H1 (cell line): ENCODE measurements around the gene TNNI3. TPM values are rescaled to one million over a fixed set of nuclear protein-coding genes. Genes with fewer than 3 reads are reported as not detected.

ENCODE experiments used
- ASH2L ChIP-seq: fragments of 200-600, 300-600 bp; sonication (generic); IDR thresholded peaks from one replicate; pipeline ENCODE4 v1.7.1; 2017; ENCODE audit warnings: low read length
- BCL11A ChIP-seq, 2 experiments: IDR thresholded peaks; one replicate each; pipeline ENCODE4 v1.6.1; 2011; ENCODE audit warnings: low read depth in 2 of 2, low read length in 2 of 2, mild to moderate bottlenecking in 2 of 2
- CBX5 ChIP-seq: fragments of 300-800, 300-1000 bp; sonication (generic); IDR thresholded peaks from 2 replicates; pipeline ENCODE4 v1.7.1; 2016; ENCODE audit warnings: antibody characterized with exemption, low read length, low read depth
- CHD1 ChIP-seq: IDR thresholded peaks from 2 replicates; pipeline ENCODE4 v1.6.1; 2012; ENCODE audit warnings: low read depth, low read length, improper control_type of control experiment
- EZH2 ChIP-seq: fragments of 200-600 bp; sonication (generic); IDR thresholded peaks from 2 replicates; pipeline ENCODE4 v1.7.1; 2012; ENCODE audit warnings: low read depth, mild to moderate bottlenecking, moderate library complexity, low read length, inconsistent platforms; ENCODE audit not compliant: severe bottlenecking
- GABPA ChIP-seq: IDR thresholded peaks from 2 replicates; pipeline ENCODE4 v1.6.1; 2011; ENCODE audit warnings: mild to moderate bottlenecking, low read length, moderate library complexity, borderline replicate concordance; ENCODE audit not compliant: insufficient read depth
- GTF2F1 ChIP-seq: IDR thresholded peaks from 2 replicates; pipeline ENCODE4 v1.6.1; 2012; ENCODE audit warnings: low read depth, low read length, improper control_type of control experiment, borderline replicate concordance
- NRF1 ChIP-seq: IDR thresholded peaks from 2 replicates; pipeline ENCODE4 v1.6.1; 2011; ENCODE audit warnings: mild to moderate bottlenecking, low read depth, low read length, improper control_type of control experiment
- PHF8 ChIP-seq: fragments of 200-600 bp; sonication (generic); conservative IDR thresholded peaks from 2 replicates; pipeline ENCODE4 v1.7.1; 2012; ENCODE audit warnings: low read depth, mild to moderate bottlenecking, inconsistent platforms, low read length, moderate library complexity
- RAD21 ChIP-seq, 2 experiments: IDR thresholded peaks in 1 of 2; conservative IDR thresholded peaks in 1 of 2; 2 replicates each; pipeline ENCODE4 v1.6.1; 2011; ENCODE audit warnings: low read depth in 2 of 2, low read length in 2 of 2, improper control_type of control experiment in 1 of 2, inconsistent platforms in 1 of 2, mild to moderate bottlenecking in 1 of 2, moderate library complexity in 1 of 2
- SP1 ChIP-seq: IDR thresholded peaks from 2 replicates; pipeline ENCODE4 v1.6.1; 2011; ENCODE audit warnings: low read depth, low read length
- TAF7 ChIP-seq: optimal IDR thresholded peaks from 2 replicates; pipeline ENCODE3; 2011; ENCODE audit warnings: low read depth, mild to moderate bottlenecking, inconsistent platforms, low read length, moderate library complexity, borderline replicate concordance
- polyA plus RNA-seq, 7 experiments: library from polyadenylated mRNA; depleted of rRNA in 3 of 7; stranded (reverse) in 5 of 7; unstranded in 2 of 7; fragments of >200 nt in 5 of 7; fragments of 200-250 nt in 2 of 7; gene quantifications; 1 replicate in 5 of 7; 2 replicates in 1 of 7; 4 replicates in 1 of 7; pipeline versions ENCODE4 v1.2.1 to v1.2.3, GENCODE V29; 2011 to 2013; ENCODE audit warnings: missing spikeins in 2 of 7, mixed read lengths in 2 of 7
- total RNA-seq: library from RNA; stranded (reverse); fragmentation: NEBNext Ultra II Directional; extraction: Animal tissue kit (Norgen Biotek cat#: 25700); gene quantifications from 2 replicates; pipeline ENCODE4 v1.2.1, GENCODE V29; 2021
- TF ChIP-seq, protein P1 (sequence below): IDR thresholded peaks from 2 replicates; pipeline ENCODE4 v1.6.1; 2012; ENCODE audit warnings: inconsistent platforms
- TF ChIP-seq, protein P2 (sequence below), 3 experiments: IDR thresholded peaks; 1 replicate in 2 of 3; 2 replicates in 1 of 3; pipeline versions ENCODE4 v1.5.1 to v1.6.1; 2011; ENCODE audit warnings: low read length in 3 of 3, mild to moderate bottlenecking in 3 of 3, inconsistent platforms in 2 of 3, low read depth in 1 of 3, moderate library complexity in 1 of 3; ENCODE audit not compliant: insufficient read depth in 1 of 3; ENCODE audit errors: control extremely low read depth in 1 of 3
- TF ChIP-seq, protein P3 (sequence below): IDR thresholded peaks from 2 replicates; pipeline ENCODE4 v1.6.1; 2012; ENCODE audit warnings: inconsistent platforms

Gene TNNI3
- total and polyA plus RNA-seq, 2 of the 8 experiments (the other 6 are each of a cell fraction or from before 2014, with no cell fraction given), result 16.9 to 56.0 TPM

DNA sequence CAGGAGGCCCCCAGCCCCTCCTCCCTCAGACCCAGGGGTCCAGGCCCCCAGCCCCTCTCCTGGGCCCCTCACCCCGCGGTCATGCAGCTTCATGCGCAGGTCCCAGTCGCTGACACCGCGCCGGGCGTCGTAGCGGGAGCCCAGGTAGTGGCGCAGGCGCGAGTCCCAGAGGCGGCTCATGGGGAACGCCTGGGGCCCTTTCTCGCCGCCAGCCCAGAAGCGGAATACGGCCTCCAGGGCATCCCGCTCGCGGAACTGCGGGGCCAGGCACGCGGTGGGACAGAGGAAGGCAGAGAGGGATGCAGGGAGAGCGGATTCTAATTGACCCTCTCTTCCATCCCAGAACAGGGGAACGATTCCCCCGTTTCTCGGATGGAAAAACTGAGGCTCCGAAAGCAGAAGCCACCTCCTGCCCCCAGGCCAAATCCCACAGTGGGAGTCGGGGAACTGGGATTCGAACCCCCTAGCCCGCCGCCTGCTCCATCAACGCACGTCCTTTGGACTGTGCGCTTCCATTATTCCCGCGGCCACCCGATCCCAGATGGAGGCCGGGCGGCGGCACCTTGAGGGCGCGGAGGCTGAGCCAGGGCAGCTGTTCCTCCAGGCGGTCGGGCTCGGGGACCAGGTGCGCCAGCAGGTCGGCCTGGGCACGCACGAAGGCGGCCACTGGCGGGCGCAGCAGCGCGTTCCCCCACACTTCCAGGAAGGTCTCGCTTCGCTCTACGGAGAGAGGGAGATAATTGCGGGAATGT lies 4.2 kb upstream of the TNNI3 start (continued):
- TF ChIP-seq, protein P1, sequence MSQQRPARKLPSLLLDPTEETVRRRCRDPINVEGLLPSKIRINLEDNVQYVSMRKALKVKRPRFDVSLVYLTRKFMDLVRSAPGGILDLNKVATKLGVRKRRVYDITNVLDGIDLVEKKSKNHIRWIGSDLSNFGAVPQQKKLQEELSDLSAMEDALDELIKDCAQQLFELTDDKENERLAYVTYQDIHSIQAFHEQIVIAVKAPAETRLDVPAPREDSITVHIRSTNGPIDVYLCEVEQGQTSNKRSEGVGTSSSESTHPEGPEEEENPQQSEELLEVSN, result peak; percentile 52; the same call in 1 of the 2 replicates
- TF ChIP-seq GTF2F1, result no peak
- no peak for TF ChIP-seq NRF1
- TF ChIP-seq CBX5, result no peak
- TF ChIP-seq, protein P2, sequence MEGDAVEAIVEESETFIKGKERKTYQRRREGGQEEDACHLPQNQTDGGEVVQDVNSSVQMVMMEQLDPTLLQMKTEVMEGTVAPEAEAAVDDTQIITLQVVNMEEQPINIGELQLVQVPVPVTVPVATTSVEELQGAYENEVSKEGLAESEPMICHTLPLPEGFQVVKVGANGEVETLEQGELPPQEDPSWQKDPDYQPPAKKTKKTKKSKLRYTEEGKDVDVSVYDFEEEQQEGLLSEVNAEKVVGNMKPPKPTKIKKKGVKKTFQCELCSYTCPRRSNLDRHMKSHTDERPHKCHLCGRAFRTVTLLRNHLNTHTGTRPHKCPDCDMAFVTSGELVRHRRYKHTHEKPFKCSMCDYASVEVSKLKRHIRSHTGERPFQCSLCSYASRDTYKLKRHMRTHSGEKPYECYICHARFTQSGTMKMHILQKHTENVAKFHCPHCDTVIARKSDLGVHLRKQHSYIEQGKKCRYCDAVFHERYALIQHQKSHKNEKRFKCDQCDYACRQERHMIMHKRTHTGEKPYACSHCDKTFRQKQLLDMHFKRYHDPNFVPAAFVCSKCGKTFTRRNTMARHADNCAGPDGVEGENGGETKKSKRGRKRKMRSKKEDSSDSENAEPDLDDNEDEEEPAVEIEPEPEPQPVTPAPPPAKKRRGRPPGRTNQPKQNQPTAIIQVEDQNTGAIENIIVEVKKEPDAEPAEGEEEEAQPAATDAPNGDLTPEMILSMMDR (IDR thresholded peaks at IDR 0.05; ENCODE audit: control extremely low read depth in 1 of 3, insufficient read depth in 1 of 3, low read depth in 1 of 3, low read length in 3 of 3), result no peak
- TF ChIP-seq CHD1, result no peak
- TF ChIP-seq RAD21 (IDR thresholded peaks at IDR 0.05 in 1 of 2, conservative IDR thresholded peaks at IDR 0.05 in 1 of 2; ENCODE audit: low read depth in 2 of 2, low read length in 2 of 2), result no peak
- no peak for TF ChIP-seq TAF7
- TF ChIP-seq ASH2L, result no peak
- TF ChIP-seq GABPA, result no peak
- TF ChIP-seq, protein P3, sequence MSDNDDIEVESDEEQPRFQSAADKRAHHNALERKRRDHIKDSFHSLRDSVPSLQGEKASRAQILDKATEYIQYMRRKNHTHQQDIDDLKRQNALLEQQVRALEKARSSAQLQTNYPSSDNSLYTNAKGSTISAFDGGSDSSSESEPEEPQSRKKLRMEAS, result peak; percentile 48
- no peak for TF ChIP-seq BCL11A (IDR thresholded peaks at IDR 0.05; ENCODE audit: low read depth in 2 of 2, low read length in 2 of 2)
- TF ChIP-seq SP1, result no peak
- TF ChIP-seq EZH2, result peak; percentile 63
- TF ChIP-seq PHF8, result no peak
